Peyer's patch (tissue), 4 donors: Measurements from ENCODE around the gene RBM44.

Experiments
- POLR2A ChIP-seq, 2 donors: fragments of 450-650 bp; IDR thresholded peaks; one replicate each; pipeline ENCODE4 v1.5.1; 2017; ENCODE audit warnings: antibody characterized with exemption in 2 of 2, mild to moderate bottlenecking in 2 of 2, moderate library complexity in 2 of 2
- TF ChIP-seq, protein P1 (sequence below), 6 experiments: fragments of 450-650 bp in 4 of 6; fragments of 200-600 bp in 2 of 6; sonication (generic) in 1 of 6; IDR thresholded peaks; one replicate each; pipeline ENCODE4 v1.5.1; 2017 to 2019; ENCODE audit warnings: antibody characterized with exemption in 6 of 6, mild to moderate bottlenecking in 3 of 6, moderate library complexity in 1 of 6

DNA sequence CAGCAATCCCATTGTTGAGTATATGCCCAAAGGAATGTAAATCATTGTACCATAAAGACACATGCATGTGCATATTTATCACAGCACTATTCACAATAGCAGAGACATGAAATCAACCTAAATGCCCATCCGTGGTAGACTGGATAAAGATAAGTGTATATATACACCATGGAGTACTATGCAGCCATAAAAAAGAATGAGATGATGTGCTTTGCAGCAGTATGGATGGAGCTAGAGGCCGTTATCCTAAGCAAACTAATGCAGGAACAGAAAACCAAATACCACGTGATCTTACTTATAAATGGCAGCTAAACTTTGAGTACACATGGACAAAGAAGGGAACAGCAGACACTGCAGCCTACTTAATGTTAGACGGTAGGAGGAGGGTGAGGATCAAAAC lies 42.5 kb downstream of the RBM44 start:
- TF ChIP-seq, protein P1, sequence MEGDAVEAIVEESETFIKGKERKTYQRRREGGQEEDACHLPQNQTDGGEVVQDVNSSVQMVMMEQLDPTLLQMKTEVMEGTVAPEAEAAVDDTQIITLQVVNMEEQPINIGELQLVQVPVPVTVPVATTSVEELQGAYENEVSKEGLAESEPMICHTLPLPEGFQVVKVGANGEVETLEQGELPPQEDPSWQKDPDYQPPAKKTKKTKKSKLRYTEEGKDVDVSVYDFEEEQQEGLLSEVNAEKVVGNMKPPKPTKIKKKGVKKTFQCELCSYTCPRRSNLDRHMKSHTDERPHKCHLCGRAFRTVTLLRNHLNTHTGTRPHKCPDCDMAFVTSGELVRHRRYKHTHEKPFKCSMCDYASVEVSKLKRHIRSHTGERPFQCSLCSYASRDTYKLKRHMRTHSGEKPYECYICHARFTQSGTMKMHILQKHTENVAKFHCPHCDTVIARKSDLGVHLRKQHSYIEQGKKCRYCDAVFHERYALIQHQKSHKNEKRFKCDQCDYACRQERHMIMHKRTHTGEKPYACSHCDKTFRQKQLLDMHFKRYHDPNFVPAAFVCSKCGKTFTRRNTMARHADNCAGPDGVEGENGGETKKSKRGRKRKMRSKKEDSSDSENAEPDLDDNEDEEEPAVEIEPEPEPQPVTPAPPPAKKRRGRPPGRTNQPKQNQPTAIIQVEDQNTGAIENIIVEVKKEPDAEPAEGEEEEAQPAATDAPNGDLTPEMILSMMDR (IDR thresholded peaks at IDR 0.05), result no peak
- TF ChIP-seq POLR2A (IDR thresholded peaks at IDR 0.05), result no peak
